SK-N-SH (cell line): ENCODE results near the gene FLRT1.

ENCODE experiments used
- EP300 ChIP-seq, 2 experiments: IDR thresholded peaks; 2 replicates each; pipeline versions ENCODE4 v1.4.0 to v1.6.1; 2012; ENCODE audit warnings: borderline replicate concordance in 1 of 2, low read depth in 1 of 2, low read length in 1 of 2
- GABPA ChIP-seq: IDR thresholded peaks from 2 replicates; pipeline ENCODE4 v1.4.0; 2012; ENCODE audit warnings: low read depth, mild to moderate bottlenecking
- RAD21 ChIP-seq: IDR thresholded peaks from 2 replicates; pipeline ENCODE4 v1.6.1; 2012; ENCODE audit warnings: mild to moderate bottlenecking, low read length
- RCOR1 ChIP-seq: fragments of 150-350 bp; IDR thresholded peaks from 2 replicates; pipeline ENCODE4 v1.6.1; 2017; ENCODE audit warnings: antibody characterized with exemption, low read length
- SIN3A ChIP-seq: IDR thresholded peaks from 2 replicates; pipeline ENCODE4 v1.6.1; 2012; ENCODE audit warnings: low read depth, mild to moderate bottlenecking, low read length, moderate library complexity, borderline replicate concordance
- TAF1 ChIP-seq: IDR thresholded peaks from 2 replicates; pipeline ENCODE4 v1.6.1; 2012; ENCODE audit warnings: low read depth, mild to moderate bottlenecking, low read length, moderate library complexity, borderline replicate concordance
- TEAD4 ChIP-seq: IDR thresholded peaks from 2 replicates; pipeline ENCODE4 v1.4.0; 2012; ENCODE audit warnings: mild to moderate bottlenecking, borderline replicate concordance; ENCODE audit not compliant: insufficient read depth
- TF ChIP-seq, protein P1 (sequence below): fragments of 200-600 bp; sonication (generic); IDR thresholded peaks from 2 replicates; pipeline ENCODE4 v1.6.1; 2017; ENCODE audit warnings: antibody characterized with exemption, mild to moderate bottlenecking, moderate library complexity
- TF ChIP-seq, protein P2 (sequence below): IDR thresholded peaks from 2 replicates; pipeline ENCODE4 v1.4.0; 2012; ENCODE audit warnings: low read depth, borderline replicate concordance
- TF ChIP-seq, protein P3 (sequence below): IDR thresholded peaks from 2 replicates; pipeline ENCODE4 v1.4.0; 2012; ENCODE audit warnings: low read depth, borderline replicate concordance
- TF ChIP-seq, protein P4 (sequence below): IDR thresholded peaks from 2 replicates; pipeline ENCODE4 v1.4.0; 2012; ENCODE audit warnings: low read depth

DNA sequence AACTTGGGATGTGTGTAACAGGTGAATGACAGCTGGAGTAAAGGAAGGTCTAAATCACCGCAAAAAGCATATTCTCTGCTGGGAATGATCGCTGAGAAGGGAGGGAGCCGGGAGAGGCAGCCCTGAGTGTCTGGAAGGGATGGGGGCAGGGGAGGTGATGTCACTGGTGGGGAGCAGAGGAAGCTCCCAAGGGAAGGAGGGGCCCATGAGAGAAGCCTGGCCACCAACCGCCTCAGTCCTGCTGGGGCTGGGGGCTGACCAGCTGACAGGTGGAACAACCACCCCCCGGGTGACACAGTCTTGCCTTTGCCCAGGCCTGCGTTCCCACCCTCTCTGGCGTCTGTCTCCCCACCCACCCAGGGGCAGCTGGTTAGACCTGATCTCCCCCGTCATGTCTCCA lies 6.0 kb upstream of the FLRT1 start:
- no peak for TF ChIP-seq TAF1
- TF ChIP-seq, protein P1, sequence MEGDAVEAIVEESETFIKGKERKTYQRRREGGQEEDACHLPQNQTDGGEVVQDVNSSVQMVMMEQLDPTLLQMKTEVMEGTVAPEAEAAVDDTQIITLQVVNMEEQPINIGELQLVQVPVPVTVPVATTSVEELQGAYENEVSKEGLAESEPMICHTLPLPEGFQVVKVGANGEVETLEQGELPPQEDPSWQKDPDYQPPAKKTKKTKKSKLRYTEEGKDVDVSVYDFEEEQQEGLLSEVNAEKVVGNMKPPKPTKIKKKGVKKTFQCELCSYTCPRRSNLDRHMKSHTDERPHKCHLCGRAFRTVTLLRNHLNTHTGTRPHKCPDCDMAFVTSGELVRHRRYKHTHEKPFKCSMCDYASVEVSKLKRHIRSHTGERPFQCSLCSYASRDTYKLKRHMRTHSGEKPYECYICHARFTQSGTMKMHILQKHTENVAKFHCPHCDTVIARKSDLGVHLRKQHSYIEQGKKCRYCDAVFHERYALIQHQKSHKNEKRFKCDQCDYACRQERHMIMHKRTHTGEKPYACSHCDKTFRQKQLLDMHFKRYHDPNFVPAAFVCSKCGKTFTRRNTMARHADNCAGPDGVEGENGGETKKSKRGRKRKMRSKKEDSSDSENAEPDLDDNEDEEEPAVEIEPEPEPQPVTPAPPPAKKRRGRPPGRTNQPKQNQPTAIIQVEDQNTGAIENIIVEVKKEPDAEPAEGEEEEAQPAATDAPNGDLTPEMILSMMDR = no peak
- TF ChIP-seq RCOR1 = no peak
- TF ChIP-seq TEAD4 = no peak
- TF ChIP-seq EP300 (IDR thresholded peaks at IDR 0.05; ENCODE audit: borderline replicate concordance in 1 of 2, low read depth in 1 of 2, low read length in 1 of 2) = no peak
- TF ChIP-seq, protein P2, sequence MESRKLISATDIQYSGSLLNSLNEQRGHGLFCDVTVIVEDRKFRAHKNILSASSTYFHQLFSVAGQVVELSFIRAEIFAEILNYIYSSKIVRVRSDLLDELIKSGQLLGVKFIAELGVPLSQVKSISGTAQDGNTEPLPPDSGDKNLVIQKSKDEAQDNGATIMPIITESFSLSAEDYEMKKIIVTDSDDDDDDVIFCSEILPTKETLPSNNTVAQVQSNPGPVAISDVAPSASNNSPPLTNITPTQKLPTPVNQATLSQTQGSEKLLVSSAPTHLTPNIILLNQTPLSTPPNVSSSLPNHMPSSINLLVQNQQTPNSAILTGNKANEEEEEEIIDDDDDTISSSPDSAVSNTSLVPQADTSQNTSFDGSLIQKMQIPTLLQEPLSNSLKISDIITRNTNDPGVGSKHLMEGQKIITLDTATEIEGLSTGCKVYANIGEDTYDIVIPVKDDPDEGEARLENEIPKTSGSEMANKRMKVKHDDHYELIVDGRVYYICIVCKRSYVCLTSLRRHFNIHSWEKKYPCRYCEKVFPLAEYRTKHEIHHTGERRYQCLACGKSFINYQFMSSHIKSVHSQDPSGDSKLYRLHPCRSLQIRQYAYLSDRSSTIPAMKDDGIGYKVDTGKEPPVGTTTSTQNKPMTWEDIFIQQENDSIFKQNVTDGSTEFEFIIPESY = no peak
- TF ChIP-seq GABPA = no peak
- TF ChIP-seq, protein P3, sequence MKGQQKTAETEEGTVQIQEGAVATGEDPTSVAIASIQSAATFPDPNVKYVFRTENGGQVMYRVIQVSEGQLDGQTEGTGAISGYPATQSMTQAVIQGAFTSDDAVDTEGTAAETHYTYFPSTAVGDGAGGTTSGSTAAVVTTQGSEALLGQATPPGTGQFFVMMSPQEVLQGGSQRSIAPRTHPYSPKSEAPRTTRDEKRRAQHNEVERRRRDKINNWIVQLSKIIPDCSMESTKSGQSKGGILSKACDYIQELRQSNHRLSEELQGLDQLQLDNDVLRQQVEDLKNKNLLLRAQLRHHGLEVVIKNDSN = no peak
- no peak for TF ChIP-seq SIN3A
- TF ChIP-seq RAD21 = no peak
- TF ChIP-seq, protein P4, sequence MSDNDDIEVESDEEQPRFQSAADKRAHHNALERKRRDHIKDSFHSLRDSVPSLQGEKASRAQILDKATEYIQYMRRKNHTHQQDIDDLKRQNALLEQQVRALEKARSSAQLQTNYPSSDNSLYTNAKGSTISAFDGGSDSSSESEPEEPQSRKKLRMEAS = no peak
